GM20431 (cell line): ENCODE data around the gene OPN5.

ENCODE experiments used
- in situ Hi-C: fragments of 300-500 bp; cut with MseI, MboI; formaldehyde crosslinking; loops from one replicate; pipeline ENCODE4 v1.15.0; 2020; ENCODE audit warnings: low sequenced_read_pairs; ENCODE audit not compliant: unreplicated experiment

OPN5 gene

GRCh38 chr6:47851091-47851490 lies 69.3 kb downstream of the OPN5 start:
- in situ Hi-C loops = no loop called here

GRCh38 chr6:47852727-47853126 lies 70.9 kb downstream of the OPN5 start:
- in situ Hi-C loops = no loop called here

DNA sequence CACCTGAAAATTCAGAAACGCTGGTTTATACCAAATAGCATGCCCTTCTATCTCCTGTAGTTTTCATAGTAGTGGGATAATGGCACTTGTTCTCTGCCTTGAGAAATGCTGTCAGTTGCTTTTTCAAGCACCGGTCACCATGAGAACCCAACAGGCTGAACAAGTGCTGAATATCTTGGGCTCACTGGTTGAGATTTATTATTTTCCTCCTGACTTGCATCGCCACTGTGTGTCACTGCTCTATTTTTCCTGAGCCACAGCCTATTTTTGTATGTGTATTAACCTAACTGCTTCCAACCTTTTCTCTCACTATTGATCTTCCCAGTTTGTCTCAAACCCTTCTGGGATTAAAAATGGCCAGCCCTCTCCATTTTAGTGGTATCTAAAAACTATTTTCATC lies 71.9 kb downstream of the OPN5 start:
- in situ Hi-C loops = no loop called here

GRCh38 chr6:47854971-47855370 lies 73.1 kb downstream of the OPN5 start:
- in situ Hi-C loops = no loop called here

DNA sequence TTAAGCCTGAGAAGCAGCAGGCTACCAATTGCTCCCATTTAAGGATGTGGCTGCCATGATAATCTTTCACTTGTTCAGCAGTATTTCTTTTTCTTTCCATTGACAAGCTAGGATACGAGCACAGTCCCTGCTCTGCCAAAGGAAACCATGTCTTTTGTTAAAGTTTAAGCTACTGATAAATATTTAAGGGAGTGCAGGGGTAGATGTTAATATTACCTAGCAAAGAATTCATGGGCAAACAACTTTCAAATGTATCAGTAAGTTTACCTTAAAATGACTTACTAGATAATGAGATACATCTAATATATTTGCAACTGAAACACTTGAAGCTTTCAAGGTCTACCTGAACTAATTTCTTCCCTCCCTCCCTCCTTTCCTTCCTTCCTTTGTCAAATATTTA lies 77.3 kb downstream of the OPN5 start:
- in situ Hi-C loops = no loop called here

DNA sequence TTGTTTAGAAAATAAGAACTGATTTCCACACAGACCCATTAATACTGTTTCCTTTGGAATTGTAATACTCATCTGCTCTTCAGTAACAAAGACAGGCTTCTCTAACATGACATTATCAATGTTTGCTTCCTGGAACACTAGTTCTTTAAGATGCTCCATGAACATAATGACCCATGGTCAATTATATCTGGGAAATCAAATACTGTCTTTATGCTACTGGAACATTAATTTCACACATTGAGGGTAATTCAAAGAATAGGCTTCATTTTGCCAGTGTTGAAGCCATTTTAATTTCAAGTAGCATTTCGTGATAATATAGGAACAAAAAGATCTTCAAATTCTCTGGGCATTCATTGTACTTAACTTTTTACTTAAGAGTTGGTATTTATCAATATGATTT lies 80.9 kb downstream of the OPN5 start:
- in situ Hi-C loops = no loop called here

DNA sequence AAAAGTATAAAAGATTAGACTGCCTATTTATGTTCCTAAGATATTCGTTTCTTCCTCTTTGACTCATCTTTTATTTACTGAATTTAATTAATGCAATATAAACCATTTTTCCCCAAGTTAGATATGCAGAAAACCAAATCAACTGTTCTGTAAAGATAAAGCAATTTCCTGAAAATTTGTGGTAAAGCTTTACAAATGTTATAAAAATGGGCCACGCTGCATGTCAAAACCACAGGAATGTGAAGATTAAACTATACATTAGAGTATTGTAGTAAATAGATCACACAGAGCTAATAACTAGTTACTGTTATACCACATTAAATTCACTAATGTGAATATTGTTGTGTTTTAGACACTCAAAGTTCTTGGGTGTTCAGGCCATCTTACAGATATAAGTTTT lies 83.4 kb downstream of the OPN5 start:
- in situ Hi-C loops = no loop called here

GRCh38 chr6:47875593-47875992 lies 93.8 kb downstream of the OPN5 start:
- in situ Hi-C loops = no loop called here
